IPS-15b (cell line): ENCODE results near the gene FAH.

ENCODE experiments used
- H3K27me3 ChIP-seq: one replicate; pipeline ENCODE4 v1.6.1; 2013; ENCODE audit warnings: low read length; ENCODE audit not compliant: control insufficient read depth, insufficient read depth
- H3K36me3 ChIP-seq: one replicate; pipeline ENCODE4 v1.6.1; 2013; ENCODE audit warnings: low read length; ENCODE audit not compliant: control insufficient read depth, insufficient read depth
- H3K4me1 ChIP-seq: one replicate; pipeline ENCODE4 v1.6.1; 2013; ENCODE audit warnings: mild to moderate bottlenecking, low read length; ENCODE audit not compliant: control insufficient read depth, insufficient read depth
- H3K4me3 ChIP-seq: one replicate; pipeline ENCODE4 v1.5.1; 2013; ENCODE audit warnings: low read depth, low read length
- H3K9ac ChIP-seq: one replicate; pipeline ENCODE4 v1.6.1; 2013; ENCODE audit warnings: low read depth, mild to moderate bottlenecking, low read length
- H3K9me3 ChIP-seq: one replicate; pipeline ENCODE4 v1.6.1; 2013; ENCODE audit warnings: mild to moderate bottlenecking, low read length; ENCODE audit not compliant: control insufficient read depth, insufficient read depth

FAH gene

DNA sequence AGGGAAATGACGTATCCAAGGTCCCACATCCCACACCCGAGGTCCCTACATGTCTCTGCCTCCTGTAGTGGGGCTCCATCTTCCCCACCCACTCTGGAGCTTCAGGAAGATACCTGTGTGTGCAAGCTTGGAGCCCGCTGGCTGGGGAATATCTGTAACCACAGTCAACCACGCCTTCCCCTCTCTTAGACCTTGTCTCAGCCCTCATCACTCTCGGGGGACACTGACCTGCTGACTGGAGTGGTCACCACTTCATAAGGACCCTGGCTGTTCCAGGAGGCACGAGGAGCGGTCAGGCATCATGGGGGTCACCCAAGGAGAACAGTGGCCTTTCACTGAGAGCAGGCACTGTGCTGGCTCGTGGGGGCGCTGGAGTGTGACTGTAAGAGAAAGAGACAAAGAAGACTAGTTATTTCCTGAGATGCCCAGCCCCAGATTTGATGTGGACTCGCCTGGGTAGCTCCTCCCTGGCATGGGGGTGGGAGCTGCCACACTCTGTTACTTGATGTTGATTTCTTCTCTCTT is 50.6 kb downstream of the FAH start:
- H3K36me3 ChIP-seq, result no peaks in the 10 kb centered on the region
- H3K27me3 ChIP-seq, result no peaks in the 10 kb centered on the region
- no peak overlapping the region for H3K4me3 ChIP-seq
- no peak overlapping the region for H3K9ac ChIP-seq
- peaks cover 4% of the 10 kb centered on the region for H3K4me1 ChIP-seq
- no peaks in the 10 kb centered on the region for H3K9me3 ChIP-seq

DNA sequence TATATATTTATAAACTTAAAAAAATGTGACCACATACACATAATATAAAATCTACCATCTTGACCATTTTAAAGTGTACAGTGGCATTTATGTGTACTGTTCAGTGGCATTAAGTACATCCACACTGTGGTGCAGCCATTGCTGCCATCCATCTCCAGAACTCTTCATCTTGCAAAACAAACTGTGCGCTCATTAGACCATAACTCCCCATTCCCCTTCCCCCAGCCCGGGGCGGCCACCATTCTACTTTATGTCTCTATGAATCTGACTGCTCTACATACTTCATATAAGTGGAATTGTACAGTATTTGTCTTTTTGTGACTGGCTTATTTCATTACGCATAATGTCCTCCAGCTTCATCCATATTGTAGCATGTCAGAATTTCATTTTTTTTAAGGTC is 51.4 kb downstream of the FAH start:
- no peaks in the 10 kb centered on the region for H3K9me3 ChIP-seq
- no peaks in the 10 kb centered on the region for H3K27me3 ChIP-seq
- H3K4me3 ChIP-seq, result no peak overlapping the region
- H3K4me1 ChIP-seq, result peaks cover 4% of the 10 kb centered on the region
- H3K9ac ChIP-seq, result no peak overlapping the region
- H3K36me3 ChIP-seq, result no peaks in the 10 kb centered on the region

DNA sequence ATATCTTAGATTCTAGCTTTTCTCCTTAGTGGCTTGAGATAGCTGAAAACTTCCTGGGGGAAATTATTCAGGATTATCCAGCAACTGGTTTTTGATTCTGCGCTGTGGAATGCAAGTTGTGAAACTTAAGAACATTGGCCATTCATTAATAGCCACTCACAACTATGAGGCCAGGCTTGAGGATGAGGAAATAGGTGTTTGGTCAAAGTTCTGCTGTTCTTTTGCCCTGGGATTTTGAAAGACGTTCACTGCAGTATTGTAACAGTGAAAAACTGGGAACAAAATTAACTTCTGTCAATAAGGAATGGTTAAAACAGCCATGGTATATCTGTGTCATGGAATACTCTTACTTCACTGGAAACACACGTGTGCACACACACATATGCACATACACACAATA is 55.1 kb downstream of the FAH start:
- H3K9ac ChIP-seq, result no peak overlapping the region
- no peaks in the 10 kb centered on the region for H3K9me3 ChIP-seq
- no peaks in the 10 kb centered on the region for H3K27me3 ChIP-seq

DNA sequence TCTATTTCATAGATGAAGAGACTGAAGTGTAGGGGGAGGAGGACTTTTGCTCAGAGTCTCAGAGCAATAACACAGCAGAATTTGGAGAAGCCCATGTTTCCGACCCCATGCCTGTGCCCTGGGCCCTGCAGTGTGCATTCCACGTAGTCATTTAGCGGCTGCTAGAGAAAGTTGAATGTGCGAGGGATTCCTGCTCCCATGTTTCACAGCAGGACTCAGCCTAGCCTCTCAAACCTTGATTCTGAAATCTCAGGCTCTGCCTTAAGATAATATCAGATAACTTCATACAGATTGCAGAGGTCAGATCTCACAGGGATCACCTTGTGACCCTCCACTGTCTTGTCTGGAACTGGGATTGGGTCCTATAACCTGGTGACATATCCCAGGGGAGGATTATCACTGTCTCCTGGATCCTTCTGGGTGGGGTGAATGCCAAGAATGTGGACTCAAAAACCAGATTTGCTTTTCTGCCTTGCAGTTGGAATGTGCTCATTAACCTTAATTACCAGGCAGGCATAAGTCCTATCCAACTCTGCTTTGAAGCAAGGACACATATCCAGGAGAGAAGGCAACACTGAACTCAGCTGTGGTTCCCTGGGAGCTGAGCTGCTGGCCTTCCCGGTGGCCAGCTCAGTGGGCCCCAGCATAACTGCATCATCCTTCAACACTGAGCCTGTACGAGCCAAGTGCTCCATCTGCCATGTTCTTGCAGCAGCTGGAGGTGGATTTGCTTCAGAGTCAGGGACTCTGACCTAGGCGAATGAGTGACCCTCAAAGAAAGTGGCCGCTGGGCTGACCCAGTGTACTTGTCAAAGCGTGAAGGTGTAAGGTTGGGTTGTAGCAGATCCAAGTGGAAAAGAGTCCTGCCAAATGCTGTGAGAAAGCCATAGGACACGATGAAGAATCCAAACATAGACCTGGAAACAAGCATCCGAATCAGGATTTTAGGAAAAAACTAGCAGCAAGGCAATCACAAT is 56.2 kb downstream of the FAH start:
- H3K9ac ChIP-seq, result no peak overlapping the region
- H3K36me3 ChIP-seq, result no peaks in the 10 kb centered on the region
- H3K9me3 ChIP-seq, result no peaks in the 10 kb centered on the region
- H3K4me1 ChIP-seq, result no peaks in the 10 kb centered on the region
- no peaks in the 10 kb centered on the region for H3K27me3 ChIP-seq
- no peak overlapping the region for H3K4me3 ChIP-seq

More for the DNA sequence above, 55.1 kb downstream of the FAH start:
- H3K4me1 ChIP-seq, result no peaks in the 10 kb centered on the region
- no peak overlapping the region for H3K4me3 ChIP-seq
- no peaks in the 10 kb centered on the region for H3K36me3 ChIP-seq

DNA sequence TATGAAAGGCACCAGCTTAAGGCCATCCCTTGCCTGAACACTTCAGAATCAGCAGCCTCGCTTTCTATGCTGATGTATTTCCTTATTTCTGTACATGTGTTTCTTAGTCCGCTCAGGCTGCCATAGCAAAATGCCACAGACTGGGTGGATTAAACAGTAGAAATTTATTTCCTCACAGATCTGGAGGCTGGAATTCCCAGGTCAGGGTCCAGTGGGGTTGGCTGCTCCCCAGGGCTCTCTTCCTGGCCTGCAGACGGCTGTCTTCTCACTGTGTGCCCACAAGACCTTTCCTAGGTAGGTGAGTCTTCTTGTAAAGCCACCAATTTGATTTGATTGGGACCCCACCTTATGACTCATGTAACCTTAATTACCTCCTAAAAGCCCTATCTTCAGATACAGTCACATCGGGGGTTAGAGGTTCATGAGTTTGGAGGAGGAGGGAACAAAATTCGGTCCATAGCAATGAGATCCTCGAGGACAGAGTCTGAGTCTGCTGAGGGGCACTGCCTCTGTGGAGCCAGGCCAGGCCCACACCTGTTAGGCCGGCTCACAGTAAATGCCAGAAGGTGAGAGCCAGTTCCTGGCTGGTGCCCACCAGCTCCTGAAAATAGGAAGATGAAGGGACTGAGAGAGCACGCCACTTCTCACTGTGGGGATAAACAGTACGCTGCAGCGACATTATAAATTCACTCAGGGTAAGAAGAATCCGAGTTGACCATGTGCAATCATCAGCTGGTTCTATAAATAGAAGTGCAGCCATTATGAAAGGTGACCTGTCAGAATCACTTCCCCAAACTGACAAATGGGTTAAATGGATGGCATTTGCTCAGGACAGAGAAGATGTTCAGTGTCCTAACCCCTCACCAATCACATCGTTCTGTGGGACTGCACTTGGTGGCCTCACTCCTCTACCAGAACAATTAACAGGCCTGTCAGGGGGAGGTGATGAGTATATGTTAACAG is 58.1 kb downstream of the FAH start:
- Histone ChIP-seq H3K9me3 (no peaks in the 10 kb centered on the region), H3K4me1 (no peaks in the 10 kb centered on the region), H3K4me3 (no peak overlapping the region), H3K9ac (no peak overlapping the region), H3K36me3 (no peaks in the 10 kb centered on the region), H3K27me3 (no peaks in the 10 kb centered on the region)

DNA sequence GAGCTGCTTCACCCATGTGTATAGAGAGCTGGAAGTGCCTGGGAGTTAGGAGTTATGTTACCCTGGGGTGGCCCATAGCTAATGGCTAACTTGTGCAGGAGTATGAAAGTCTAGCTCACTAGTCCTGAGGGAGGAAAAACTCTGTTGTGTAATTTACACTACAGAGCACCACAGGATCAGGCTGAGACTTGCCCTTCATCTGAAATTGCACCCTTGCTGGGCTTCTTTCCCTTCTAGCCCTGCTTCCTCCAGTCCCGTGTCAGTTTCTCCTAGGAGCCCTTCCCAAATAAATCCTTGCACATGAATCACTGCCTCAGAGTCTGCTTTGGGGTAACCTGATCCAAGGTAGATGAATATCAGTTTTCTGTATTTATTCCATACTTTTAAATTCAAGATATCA is 59.2 kb downstream of the FAH start:
- Histone ChIP-seq H3K4me1 (no peaks in the 10 kb centered on the region), H3K36me3 (no peaks in the 10 kb centered on the region), H3K9ac (no peak overlapping the region), H3K4me3 (no peak overlapping the region), H3K9me3 (no peaks in the 10 kb centered on the region), H3K27me3 (no peaks in the 10 kb centered on the region)

DNA sequence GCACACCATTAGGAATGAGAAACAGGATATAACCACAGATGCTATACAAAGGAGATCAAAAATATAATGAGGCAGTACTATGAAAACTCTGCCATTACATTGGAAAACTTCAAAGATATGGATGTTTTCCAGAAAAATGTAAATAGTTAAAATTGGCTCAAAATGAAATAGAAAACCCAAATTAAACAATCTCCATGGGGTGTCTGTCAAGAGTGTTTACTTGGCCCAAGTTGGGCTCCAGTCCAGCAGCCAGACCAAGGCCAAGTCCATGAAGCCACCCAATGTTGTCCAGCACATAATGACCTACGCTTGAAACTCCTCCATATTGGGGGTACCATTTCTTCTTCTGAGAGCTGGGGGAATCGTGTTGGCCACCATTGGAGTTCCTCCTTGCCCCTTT is 62.1 kb downstream of the FAH start:
- Histone ChIP-seq H3K27me3 (no peaks in the 10 kb centered on the region), H3K9ac (no peak overlapping the region), H3K4me3 (no peak overlapping the region), H3K9me3 (no peaks in the 10 kb centered on the region), H3K4me1 (no peaks in the 10 kb centered on the region), H3K36me3 (no peaks in the 10 kb centered on the region)

DNA sequence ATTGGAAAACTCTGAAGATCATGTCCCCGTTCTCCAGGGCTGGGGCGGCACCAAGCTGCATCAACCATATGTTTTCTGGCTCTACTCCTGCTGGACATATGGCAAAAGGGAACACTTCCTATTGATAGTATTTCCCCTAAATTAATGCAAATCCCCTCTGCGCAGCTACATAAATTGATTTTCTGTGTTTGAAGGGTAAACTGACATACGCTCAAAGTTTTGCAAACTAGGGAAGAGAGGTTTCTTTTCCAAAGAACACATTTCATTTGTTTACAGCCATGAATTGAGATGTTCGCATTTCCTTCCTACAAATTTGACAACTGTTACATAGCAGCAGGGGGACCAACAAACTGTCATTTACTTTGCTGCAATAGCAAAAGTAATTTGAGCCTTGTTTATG is 63.3 kb downstream of the FAH start:
- Histone ChIP-seq H3K4me3 (no peak overlapping the region), H3K27me3 (no peaks in the 10 kb centered on the region), H3K9me3 (no peaks in the 10 kb centered on the region), H3K4me1 (no peaks in the 10 kb centered on the region), H3K36me3 (no peaks in the 10 kb centered on the region), H3K9ac (no peak overlapping the region)

DNA sequence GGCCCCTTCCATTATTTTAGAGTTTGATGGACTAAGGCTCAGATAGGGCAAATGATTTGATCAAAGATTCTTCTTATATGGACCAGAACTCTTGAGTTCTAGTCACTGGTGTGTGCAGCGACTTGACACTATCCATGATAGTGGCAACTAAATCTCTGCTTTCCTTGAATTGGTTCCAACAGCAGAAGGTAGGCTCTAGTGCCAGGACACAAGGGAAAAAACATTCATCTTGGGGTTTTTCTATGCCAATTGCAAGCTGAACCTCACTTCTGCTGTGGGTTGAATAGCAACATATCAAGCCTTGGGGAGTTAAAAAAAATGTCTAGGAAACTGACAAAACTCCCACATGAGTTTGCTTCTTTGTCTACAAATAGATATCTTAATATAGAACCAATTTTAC is 64.1 kb downstream of the FAH start:
- Histone ChIP-seq H3K4me1 (no peaks in the 10 kb centered on the region), H3K9ac (no peak overlapping the region), H3K27me3 (no peaks in the 10 kb centered on the region), H3K4me3 (no peak overlapping the region), H3K9me3 (no peaks in the 10 kb centered on the region), H3K36me3 (no peaks in the 10 kb centered on the region)

DNA sequence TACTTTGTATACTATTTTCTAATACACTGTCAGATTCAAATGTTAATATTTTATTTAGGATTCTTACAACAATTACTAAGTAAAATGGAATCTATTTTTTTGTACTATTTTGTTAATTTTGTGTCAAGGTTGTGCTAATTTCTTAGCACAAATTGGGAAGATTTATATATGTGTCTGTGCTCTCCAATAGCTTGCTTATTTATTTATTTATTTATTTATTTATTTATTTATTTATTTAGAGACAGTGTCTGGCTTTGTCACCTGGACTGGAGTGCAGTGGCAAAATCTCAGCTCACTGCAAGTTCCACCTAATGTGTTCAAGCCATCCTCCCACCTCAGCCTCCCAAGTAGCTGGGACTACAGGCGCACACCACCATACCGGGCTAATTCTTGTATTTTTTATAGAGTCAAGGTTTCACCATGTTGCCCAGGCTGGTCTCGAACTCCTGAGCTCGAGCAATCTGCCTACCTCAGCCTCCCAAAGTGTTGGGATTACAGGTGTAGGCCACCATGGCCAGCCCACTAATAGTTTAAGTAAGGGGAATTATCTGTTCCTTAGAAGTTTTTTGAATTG is 64.6 kb downstream of the FAH start:
- H3K4me1 ChIP-seq, result no peaks in the 10 kb centered on the region
- no peaks in the 10 kb centered on the region for H3K9me3 ChIP-seq
- no peak overlapping the region for H3K4me3 ChIP-seq
- H3K36me3 ChIP-seq, result no peaks in the 10 kb centered on the region
- H3K9ac ChIP-seq, result no peak overlapping the region
- H3K27me3 ChIP-seq, result no peaks in the 10 kb centered on the region

DNA sequence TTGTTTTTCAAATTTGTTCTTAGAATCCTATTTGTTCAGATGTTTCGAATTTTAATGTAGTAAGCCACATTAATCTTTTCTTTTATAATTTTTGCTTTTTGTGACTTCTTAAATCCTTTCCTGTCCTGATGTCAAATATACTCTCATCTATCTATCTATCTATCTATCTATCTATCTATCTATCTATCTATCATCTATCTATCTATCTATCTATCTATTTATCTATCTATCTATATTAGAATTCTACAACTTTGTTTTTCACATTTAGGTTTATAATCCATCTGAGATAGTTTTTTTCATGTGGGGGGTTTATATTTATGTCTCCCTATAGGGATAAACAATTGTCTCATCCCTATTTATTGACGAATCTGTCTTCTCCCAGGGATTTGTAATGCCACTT is 67.2 kb downstream of the FAH start:
- Histone ChIP-seq H3K4me1 (no peaks in the 10 kb centered on the region), H3K9ac (no peak overlapping the region), H3K4me3 (no peak overlapping the region), H3K9me3 (no peaks in the 10 kb centered on the region), H3K27me3 (no peaks in the 10 kb centered on the region), H3K36me3 (no peaks in the 10 kb centered on the region)
